ENCODE results near the gene OR13C9.
"Not testable (repeated sequence)": the region's sequence is repeated elsewhere in the genome, so short reads cannot be mapped to it uniquely, and the experiment has no call there.

OR13C9 gene

GRCh38 chr9:104618104-104618503 lies at the start of gene OR13C9:
Gene OR13C9 (minus strand): TSS chr9:104618204. CDS start chr9:104618204, 0 bp downstream.
- no peak for DNase-seq (ENCODE audit: low read depth, low spot score)
- POLR2A ChIA-PET: no interaction called here
- CTCF ChIA-PET: no interaction called here
- TF ChIP-seq, protein P1, sequence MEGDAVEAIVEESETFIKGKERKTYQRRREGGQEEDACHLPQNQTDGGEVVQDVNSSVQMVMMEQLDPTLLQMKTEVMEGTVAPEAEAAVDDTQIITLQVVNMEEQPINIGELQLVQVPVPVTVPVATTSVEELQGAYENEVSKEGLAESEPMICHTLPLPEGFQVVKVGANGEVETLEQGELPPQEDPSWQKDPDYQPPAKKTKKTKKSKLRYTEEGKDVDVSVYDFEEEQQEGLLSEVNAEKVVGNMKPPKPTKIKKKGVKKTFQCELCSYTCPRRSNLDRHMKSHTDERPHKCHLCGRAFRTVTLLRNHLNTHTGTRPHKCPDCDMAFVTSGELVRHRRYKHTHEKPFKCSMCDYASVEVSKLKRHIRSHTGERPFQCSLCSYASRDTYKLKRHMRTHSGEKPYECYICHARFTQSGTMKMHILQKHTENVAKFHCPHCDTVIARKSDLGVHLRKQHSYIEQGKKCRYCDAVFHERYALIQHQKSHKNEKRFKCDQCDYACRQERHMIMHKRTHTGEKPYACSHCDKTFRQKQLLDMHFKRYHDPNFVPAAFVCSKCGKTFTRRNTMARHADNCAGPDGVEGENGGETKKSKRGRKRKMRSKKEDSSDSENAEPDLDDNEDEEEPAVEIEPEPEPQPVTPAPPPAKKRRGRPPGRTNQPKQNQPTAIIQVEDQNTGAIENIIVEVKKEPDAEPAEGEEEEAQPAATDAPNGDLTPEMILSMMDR (IDR thresholded peaks at IDR 0.05; ENCODE audit: insufficient read depth, low read length, missing control alignments): no peak
- H3K4me3 ChIP-seq (ENCODE audit: low read depth, low read length): no peak within 1 kb of the TSS

GRCh38 chr9:104658496-104659195 lies 40.6 kb upstream of the OR13C9 start:
- H3K4me3 ChIP-seq (ENCODE audit: low read depth, low read length): no peak overlapping the region
- DNase-seq (ENCODE audit: low read depth, low spot score): no peak
- CTCF ChIA-PET: no interaction called here
- TF ChIP-seq, protein P1 (IDR thresholded peaks at IDR 0.05; ENCODE audit: insufficient read depth, low read length, missing control alignments): no peak
- POLR2A ChIA-PET: interaction anchor here (0.6 kb wide), 1 partner anchor 38 kb away, joined by 3 read pairs; no protein-coding TSS in a partner anchor

DNA sequence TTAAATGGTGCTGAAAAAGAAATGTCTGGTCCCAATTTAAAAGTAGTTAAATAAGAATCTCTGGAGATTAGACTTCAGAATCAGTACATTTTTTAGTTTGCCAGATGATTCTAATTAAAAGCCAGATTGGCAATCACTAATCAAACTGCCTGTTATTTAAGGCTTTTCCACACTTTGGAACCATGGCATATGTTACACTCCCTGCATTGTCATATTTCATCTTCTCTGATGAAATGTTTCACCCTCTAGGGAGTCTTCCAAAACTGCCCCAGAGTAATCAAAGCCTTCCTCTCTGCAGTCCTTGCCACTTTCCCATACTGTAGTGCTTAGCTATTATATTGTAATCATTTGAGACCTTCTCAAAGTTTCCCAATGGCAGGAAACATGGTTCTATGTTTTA lies 17.5 kb upstream of the OR13C9 start:
- ChIA-PET CTCF (no interaction called here), POLR2A (no interaction called here)
- H3K4me3 ChIP-seq (ENCODE audit: low read depth, low read length): no peak overlapping the region
- DNase-seq (ENCODE audit: low read depth, low spot score): no peak
- TF ChIP-seq, protein P1 (IDR thresholded peaks at IDR 0.05; ENCODE audit: insufficient read depth, low read length, missing control alignments): no peak

GRCh38 chr9:104633976-104634520 lies 16.0 kb upstream of the OR13C9 start:
- H3K4me3 ChIP-seq (ENCODE audit: low read depth, low read length): no peak overlapping the region
- POLR2A ChIA-PET: no interaction called here
- TF ChIP-seq, protein P1 (IDR thresholded peaks at IDR 0.05; ENCODE audit: insufficient read depth, low read length, missing control alignments): no peak
- DNase-seq (ENCODE audit: low read depth, low spot score): no peak
- CTCF ChIA-PET: no interaction called here

GRCh38 chr9:104625964-104626363 lies 8.0 kb upstream of the OR13C9 start:
- CTCF ChIA-PET; DNase-seq (ENCODE audit: low read depth, low spot score); POLR2A ChIA-PET; H3K4me3 ChIP-seq (ENCODE audit: low read depth, low read length): not testable (repeated sequence)

- CTCF ChIA-PET: no interaction called here
- no peak overlapping the region for H3K4me3 ChIP-seq (ENCODE audit: low read depth, low read length)
- no peak for DNase-seq (ENCODE audit: low read depth, low spot score)
- TF ChIP-seq, protein P1 (IDR thresholded peaks at IDR 0.05; ENCODE audit: insufficient read depth, low read length, missing control alignments): no peak
- POLR2A ChIA-PET: no interaction called here
These were observed 586 bp downstream of the OR13C9 start for GRCh38 chr9:104617418-104617817.

DNA sequence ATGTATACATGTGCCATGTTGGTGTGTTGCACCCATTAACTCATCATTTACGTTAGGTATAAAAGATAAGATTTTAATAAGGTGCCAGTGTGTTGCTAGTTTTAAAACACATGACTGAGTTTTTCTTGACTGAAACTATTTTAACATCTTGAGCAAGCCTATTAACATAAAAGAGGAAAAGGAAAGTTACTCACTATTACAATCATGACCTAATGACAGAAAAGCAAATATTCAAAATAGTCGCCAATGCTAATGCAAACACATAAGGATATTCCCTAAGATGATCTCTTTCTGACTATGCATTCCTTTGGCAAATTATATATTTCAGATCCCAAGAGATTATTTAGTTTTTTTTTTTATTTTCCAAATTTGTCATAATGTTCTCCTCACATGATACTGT lies 6.8 kb downstream of the OR13C9 start:
- ChIA-PET POLR2A (no interaction called here), CTCF (no interaction called here)
- no peak for DNase-seq (ENCODE audit: low read depth, low spot score)
- TF ChIP-seq, protein P1 (IDR thresholded peaks at IDR 0.05; ENCODE audit: insufficient read depth, low read length, missing control alignments): no peak
- H3K4me3 ChIP-seq (ENCODE audit: low read depth, low read length): no peak overlapping the region

All from AG04449 (cell line).